CD4-positive, alpha-beta T cell (primary cell): ENCODE data around the gene AVEN. TPM values are rescaled to one million over a fixed set of nuclear protein-coding genes. Genes with fewer than 3 reads are reported as not detected.

Source experiments
- ATAC-seq: fragments of 200-7000 bp; cut with Tn5 transposase; one replicate; pipeline ENCODE4 v1.10.0; 2022; ENCODE audit warnings: mild to moderate bottlenecking; ENCODE audit not compliant: poor library complexity
- CTCF ChIA-PET: fragments of 350-600 bp; sonication (Branson Sonifier 250); formaldehyde crosslinking; loops from one replicate; lab custom pipeline; 2021; ENCODE audit warnings: antibody characterized with exemption, inconsistent platforms; lab: Charles Lee
- POLR2A ChIA-PET: fragments of 350-600 bp; sonication (Branson Sonifier 250); formaldehyde crosslinking; loops from one replicate; lab custom pipeline; 2021; ENCODE audit warnings: antibody characterized with exemption, inconsistent platforms; lab: Charles Lee
- DNase-seq, 14 experiments: peaks; one replicate each; pipeline ENCODE4 v3.0.0-alpha.2; 2013 to 2020; ENCODE audit warnings: mixed read lengths in 2 of 14
- H3K27ac ChIP-seq, 2 donors: one replicate each; pipeline versions ENCODE4 v1.5.1 to v1.7.0; 2013; ENCODE audit warnings: low read length in 2 of 2, low read depth in 1 of 2, mild to moderate bottlenecking in 1 of 2
- H3K27me3 ChIP-seq, 2 experiments: 1 replicate in 1 of 2; 2 replicates in 1 of 2; pipeline versions ENCODE4 v1.6.1 to v1.7.0; 2013; ENCODE audit warnings: low read length in 2 of 2, control low read depth in 1 of 2, mild to moderate bottlenecking in 1 of 2, moderate library complexity in 1 of 2; ENCODE audit not compliant: insufficient read depth in 2 of 2, control insufficient read depth in 1 of 2
- H3K36me3 ChIP-seq: one replicate; pipeline ENCODE4 v1.6.1; 2013; ENCODE audit warnings: low read length, control low read depth; ENCODE audit not compliant: insufficient read depth
- H3K4me1 ChIP-seq: one replicate; pipeline ENCODE4 v1.6.1; 2013; ENCODE audit warnings: low read length, control low read depth; ENCODE audit not compliant: insufficient read depth
- H3K4me3 ChIP-seq: one replicate; pipeline ENCODE4 v1.5.1; 2013; ENCODE audit warnings: mild to moderate bottlenecking, low read length, moderate library complexity
- H3K9me3 ChIP-seq, 2 experiments: 1 replicate in 1 of 2; 2 replicates in 1 of 2; pipeline versions ENCODE4 v1.6.1 to v1.7.0; 2013; ENCODE audit warnings: low read length in 2 of 2, mild to moderate bottlenecking in 2 of 2, control low read depth in 1 of 2, moderate library complexity in 1 of 2; ENCODE audit not compliant: control insufficient read depth in 1 of 2, insufficient read depth in 1 of 2
- H3K27ac Mint-ChIP-seq: one replicate; pipeline ENCODE4 v1.8.0; 2020; ENCODE audit warnings: mixed read lengths
- H3K27me3 Mint-ChIP-seq: one replicate; pipeline ENCODE4 v1.8.0; 2021; ENCODE audit warnings: mixed read lengths
- H3K36me3 Mint-ChIP-seq: one replicate; pipeline ENCODE4 v1.8.0; 2021; ENCODE audit warnings: low read depth, mixed read lengths
- H3K4me1 Mint-ChIP-seq: one replicate; pipeline ENCODE4 v1.8.0; 2021; ENCODE audit warnings: low read depth, mixed read lengths
- H3K4me3 Mint-ChIP-seq: one replicate; pipeline ENCODE4 v1.8.0; 2020; ENCODE audit warnings: mild to moderate bottlenecking, mixed read lengths
- H3K9me3 Mint-ChIP-seq: one replicate; pipeline ENCODE4 v1.8.0; 2020; ENCODE audit warnings: mixed read lengths
- intact Hi-C, 2 experiments: fragments of 100-400 bp; cut with DNase I in 1 of 2; cut with micrococcal nuclease in 1 of 2; formaldehyde crosslinking; loops; one replicate each; pipeline versions ENCODE4 v1.15.1 to v1.9.0; 2023 to 2025; cut with DNase I, micrococcal nuclease
- polyA plus RNA-seq, 2 donors: library from polyadenylated mRNA; unstranded; fragments of 120-200 nt; gene quantifications; one replicate each; pipeline ENCODE4 v1.2.1, GENCODE V29; 2013
- total RNA-seq, 174 experiments: library from RNA in 2 of 174; stranded (reverse) in 2 of 174; gene quantifications; one replicate each; pipeline ENCODE4 v1.2.3 and lab custom pipeline; 2021 to 2026
- TF ChIP-seq, protein P1 (sequence below): fragments of 200-600 bp; IDR thresholded peaks from one replicate; pipeline ENCODE4 v1.8.0; 2022; ENCODE audit warnings: antibody characterized with exemption, mild to moderate bottlenecking

The AVEN gene, protein sequence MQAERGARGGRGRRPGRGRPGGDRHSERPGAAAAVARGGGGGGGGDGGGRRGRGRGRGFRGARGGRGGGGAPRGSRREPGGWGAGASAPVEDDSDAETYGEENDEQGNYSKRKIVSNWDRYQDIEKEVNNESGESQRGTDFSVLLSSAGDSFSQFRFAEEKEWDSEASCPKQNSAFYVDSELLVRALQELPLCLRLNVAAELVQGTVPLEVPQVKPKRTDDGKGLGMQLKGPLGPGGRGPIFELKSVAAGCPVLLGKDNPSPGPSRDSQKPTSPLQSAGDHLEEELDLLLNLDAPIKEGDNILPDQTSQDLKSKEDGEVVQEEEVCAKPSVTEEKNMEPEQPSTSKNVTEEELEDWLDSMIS
- total RNA-seq (1 to 10 TPM; 4.5 to 4.9 TPM), total RNA-seq (lab: John Stamatoyannopoulos, UW) (4.0 to 30.4 (median 9.3) reads per million in 172 experiments)
- 7.5 TPM for polyA plus RNA-seq (2013, experiment 1 of 2)
- polyA plus RNA-seq (2013, experiment 2 of 2): 8.5 TPM

DNA sequence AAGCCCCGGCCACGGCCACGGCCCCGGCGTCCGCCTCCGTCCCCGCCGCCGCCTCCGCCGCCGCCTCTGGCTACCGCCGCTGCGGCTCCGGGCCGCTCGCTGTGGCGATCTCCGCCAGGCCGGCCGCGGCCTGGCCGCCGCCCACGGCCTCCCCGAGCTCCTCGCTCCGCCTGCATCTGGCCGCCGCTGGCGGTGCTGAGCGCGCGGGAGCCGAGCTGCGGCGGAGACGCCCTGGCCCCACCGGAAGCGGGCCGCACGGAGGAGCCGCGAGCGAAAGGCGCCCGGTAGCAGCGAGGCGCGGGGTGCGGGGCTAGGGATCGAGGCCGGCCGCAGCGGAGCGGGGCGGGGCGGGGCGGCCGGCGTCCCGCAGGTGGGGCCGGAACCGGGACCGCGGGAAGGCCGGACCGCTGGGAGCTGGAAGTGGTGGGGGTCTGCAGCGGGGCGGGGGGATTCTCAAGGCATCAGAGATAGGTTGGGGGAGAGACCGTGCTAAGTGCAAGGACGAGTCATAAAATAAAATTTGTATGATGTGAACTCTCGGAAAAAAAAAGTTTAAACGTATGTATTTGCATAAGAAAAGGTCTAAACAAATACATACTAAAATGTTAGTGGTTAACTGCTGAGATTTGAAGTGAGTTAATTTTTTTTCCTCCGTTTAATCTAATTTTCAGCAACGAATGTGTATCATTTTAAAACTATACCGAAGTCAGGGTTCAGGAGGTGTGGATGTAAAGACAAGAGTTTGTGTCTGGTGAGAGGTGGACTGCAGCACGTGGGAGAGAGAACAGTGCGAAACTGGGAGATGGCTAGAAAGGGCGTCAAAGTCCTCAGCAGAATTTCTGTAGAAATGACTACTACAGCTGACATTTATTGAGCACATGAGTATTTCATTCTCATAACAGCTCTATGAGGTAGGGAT lies at the start of gene AVEN:
Gene AVEN (minus strand): TSS at position 334 of the 919 bp plus-strand sequence. CDS start 158 bp downstream, at position 176.
- H3K4me3 Mint-ChIP-seq: peak within 1 kb of the TSS; percentile 91
- no peaks in the 10 kb centered on the region for H3K27me3 ChIP-seq
- intact Hi-C loops: loop anchor here (2.0 to 10.0 kb wide), 4 partner anchors 63 to 948 kb away; partner anchors contain the start of genes EMC7 (in 1 of the 2), PGBD4 (in 1 of the 2) and ZNF770 (in 1 of the 2)
- no peaks in the 10 kb centered on the region for H3K27me3 Mint-ChIP-seq
- ChIA-PET CTCF (no interaction called here), POLR2A (interaction anchor here (0.7 to 2.5 kb wide), 12 partner anchors 11 to 949 kb away, joined by 3 to 32 read pairs (median 4); partner anchors contain the start of genes EMC7, GOLGA8B, KATNBL1 and LPCAT4)
- H3K9me3 ChIP-seq: no peaks in the 10 kb centered on the region
- H3K36me3 ChIP-seq: no peaks in the 10 kb centered on the region
- H3K9me3 Mint-ChIP-seq: no peaks in the 10 kb centered on the region
- H3K36me3 Mint-ChIP-seq: peaks cover 4% of the 10 kb centered on the region
- peak within 1 kb of the TSS; percentile 76 for H3K4me3 ChIP-seq
- H3K27ac Mint-ChIP-seq: peak within 1 kb of the TSS; percentile 90
- H3K27ac ChIP-seq: peak within 1 kb of the TSS; percentile 55 to 57
- peaks cover 20% of the 10 kb centered on the region for H3K4me1 Mint-ChIP-seq
- TF ChIP-seq, protein P1, sequence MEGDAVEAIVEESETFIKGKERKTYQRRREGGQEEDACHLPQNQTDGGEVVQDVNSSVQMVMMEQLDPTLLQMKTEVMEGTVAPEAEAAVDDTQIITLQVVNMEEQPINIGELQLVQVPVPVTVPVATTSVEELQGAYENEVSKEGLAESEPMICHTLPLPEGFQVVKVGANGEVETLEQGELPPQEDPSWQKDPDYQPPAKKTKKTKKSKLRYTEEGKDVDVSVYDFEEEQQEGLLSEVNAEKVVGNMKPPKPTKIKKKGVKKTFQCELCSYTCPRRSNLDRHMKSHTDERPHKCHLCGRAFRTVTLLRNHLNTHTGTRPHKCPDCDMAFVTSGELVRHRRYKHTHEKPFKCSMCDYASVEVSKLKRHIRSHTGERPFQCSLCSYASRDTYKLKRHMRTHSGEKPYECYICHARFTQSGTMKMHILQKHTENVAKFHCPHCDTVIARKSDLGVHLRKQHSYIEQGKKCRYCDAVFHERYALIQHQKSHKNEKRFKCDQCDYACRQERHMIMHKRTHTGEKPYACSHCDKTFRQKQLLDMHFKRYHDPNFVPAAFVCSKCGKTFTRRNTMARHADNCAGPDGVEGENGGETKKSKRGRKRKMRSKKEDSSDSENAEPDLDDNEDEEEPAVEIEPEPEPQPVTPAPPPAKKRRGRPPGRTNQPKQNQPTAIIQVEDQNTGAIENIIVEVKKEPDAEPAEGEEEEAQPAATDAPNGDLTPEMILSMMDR: no peak
- peak; percentile 74 for ATAC-seq
- peaks cover 7% of the 10 kb centered on the region for H3K4me1 ChIP-seq
- peak; percentile 31 to 84 (median 52) for DNase-seq

DNA sequence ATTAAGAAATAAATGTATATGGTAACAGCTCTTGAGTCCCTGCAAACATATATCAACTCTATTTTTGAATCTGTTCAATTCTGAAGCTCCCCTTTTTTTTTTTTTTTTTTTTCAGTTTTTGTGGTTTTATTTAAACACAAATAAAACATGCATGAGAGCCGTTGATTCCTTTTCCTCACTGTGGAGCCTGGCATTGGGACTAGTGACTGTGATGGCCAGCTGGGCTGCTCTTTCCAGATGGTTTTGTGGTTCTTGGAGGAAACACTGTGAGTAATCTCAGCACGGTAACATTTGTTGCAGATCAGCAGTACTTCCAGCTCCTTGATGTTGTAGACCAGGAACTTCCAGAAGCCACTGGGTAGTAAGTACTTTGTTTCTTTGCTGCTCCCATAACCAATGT lies 46.7 kb upstream of the AVEN start:
- ChIA-PET CTCF (interaction anchor here (1.2 to 1.4 kb wide), 2 partner anchors 124 to 126 kb away, joined by 3 read pairs; partner anchors contain the start of gene KATNBL1), POLR2A (interaction anchor here (0.6 to 1.3 kb wide), 3 partner anchors 10 to 212 kb away, joined by 3 to 6 read pairs (median 4); partner anchors contain the start of genes EMC7 and PGBD4)
- no peak for DNase-seq
- Histone ChIP-seq H3K9me3 (no peaks in the 10 kb centered on the region), H3K4me3 (no peak overlapping the region), H3K27me3 (no peaks in the 10 kb centered on the region), H3K36me3 (peaks cover 64% of the 10 kb centered on the region), H3K4me1 (no peaks in the 10 kb centered on the region), H3K27ac (no peak overlapping the region)
- no peak overlapping the region for H3K27ac Mint-ChIP-seq
- intact Hi-C loops: no loop called here
- ATAC-seq: no peak
- TF ChIP-seq, protein P1: no peak
- no peaks in the 10 kb centered on the region for H3K27me3 Mint-ChIP-seq
- no peaks in the 10 kb centered on the region for H3K9me3 Mint-ChIP-seq
- H3K4me1 Mint-ChIP-seq: no peaks in the 10 kb centered on the region
- H3K36me3 Mint-ChIP-seq: peaks cover 66% of the 10 kb centered on the region
- no peak overlapping the region for H3K4me3 Mint-ChIP-seq

DNA sequence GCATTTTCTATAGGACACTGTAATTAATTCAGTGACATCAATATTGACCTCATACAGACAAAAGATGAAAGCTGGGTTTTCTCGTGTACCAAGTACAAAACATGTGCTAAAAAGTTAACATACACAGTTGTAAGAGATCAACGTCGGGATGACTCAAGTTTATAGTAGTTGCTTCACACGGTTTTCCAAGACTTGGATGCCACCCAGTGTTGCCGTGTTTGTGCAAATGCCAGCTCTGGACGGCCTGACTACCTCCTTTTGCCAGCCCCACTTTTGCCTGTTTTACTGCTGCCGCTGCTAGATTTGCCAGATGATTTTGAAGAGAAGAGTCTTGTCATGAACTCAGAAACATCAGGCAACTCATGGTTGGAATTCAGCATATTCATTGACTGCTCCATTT lies 45.1 kb upstream of the AVEN start:
- H3K36me3 Mint-ChIP-seq: peaks cover 55% of the 10 kb centered on the region
- Histone ChIP-seq H3K36me3 (peaks cover 52% of the 10 kb centered on the region), H3K9me3 (no peaks in the 10 kb centered on the region), H3K27me3 (no peaks in the 10 kb centered on the region), H3K4me1 (no peaks in the 10 kb centered on the region), H3K4me3 (no peak overlapping the region), H3K27ac (no peak overlapping the region)
- no peak overlapping the region for H3K4me3 Mint-ChIP-seq
- intact Hi-C loops: no loop called here
- POLR2A ChIA-PET: no interaction called here
- DNase-seq (no peak), ATAC-seq (no peak)
- H3K27me3 Mint-ChIP-seq: no peaks in the 10 kb centered on the region
- CTCF ChIA-PET: no interaction called here
- H3K27ac Mint-ChIP-seq: no peak overlapping the region
- H3K9me3 Mint-ChIP-seq: no peaks in the 10 kb centered on the region
- no peaks in the 10 kb centered on the region for H3K4me1 Mint-ChIP-seq
- TF ChIP-seq, protein P1: no peak
